K562 (cell line): Measurements from ENCODE around the gene PDIA4. TPM values are rescaled to one million over a fixed set of nuclear protein-coding genes. Genes with fewer than 3 reads are reported as not detected.

Experiments
- KDM4B ChIP-seq, 2 experiments: fragments of 450-650 bp in 1 of 2; sonication (generic) in 1 of 2; IDR thresholded peaks; 2 replicates each; pipeline ENCODE4 v1.6.1; 2016 to 2017; ENCODE audit warnings: borderline replicate concordance in 2 of 2, antibody characterized with exemption in 1 of 2, low read depth in 1 of 2, mild to moderate bottlenecking in 1 of 2
- MNT ChIP-seq, 2 experiments: fragments of 450-650 bp; conservative IDR thresholded peaks; 2 replicates each; pipeline ENCODE4 v1.6.1; 2017; ENCODE audit warnings: mild to moderate bottlenecking in 2 of 2, moderate library complexity in 2 of 2
- PHB ChIP-seq: fragments of 250-450 bp; sonication (Bioruptor Pico); IDR thresholded peaks from 2 replicates; pipeline ENCODE4 v1.5.0; 2021
- POLR2G ChIP-seq: fragments of 200-400 bp; formaldehyde crosslinking; IDR thresholded peaks from 2 replicates; pipeline ENCODE4 v1.6.1; 2017; ENCODE audit warnings: low read depth, mild to moderate bottlenecking, antibody characterized with exemption, low read length, moderate library complexity
- SAFB2 ChIP-seq: fragments of 200-400 bp; formaldehyde crosslinking; IDR thresholded peaks from 2 replicates; pipeline ENCODE4 v1.6.1; 2018; ENCODE audit warnings: borderline replicate concordance, low read length, low read depth, moderate library complexity; ENCODE audit not compliant: severe bottlenecking
- polyA plus RNA-seq, 8 experiments: library from polyadenylated mRNA; depleted of rRNA in 4 of 8; stranded (reverse) in 5 of 8; unstranded in 3 of 8; fragments of >200 nt; fragmentation: Nextera tagmentation in 2 of 8; fragmentation: Illumina TruSeq in 1 of 8; extraction: Ambion mirVana in 2 of 8; extraction: Trizol in 1 of 8; gene quantifications; 2 replicates each; pipeline versions ENCODE4 v1.2.1 to v1.2.3, GENCODE V29; 2011 to 2014; ENCODE audit warnings: inconsistent platforms in 1 of 8, missing spikeins in 1 of 8
- total RNA-seq, 7 experiments: library from RNA; depleted of rRNA in 6 of 7; stranded (reverse); fragments of >200 nt in 6 of 7; fragmentation: Illumina TruSeq in 2 of 7; extraction: Trizol in 2 of 7; gene quantifications; 2 replicates each; pipeline versions ENCODE4 v1.2.1 to v1.2.3, GENCODE V29; 2011 to 2021; ENCODE audit warnings: low replicate concordance in 1 of 7

PDIA4 gene
- total and polyA plus RNA-seq, 9 of the 15 experiments (the other 6 are each of a cell fraction or from before 2014, with no cell fraction given): 9.1 to 175 (median 146) TPM

GRCh38 chr7:149004405-149005370 lies 23.6 kb downstream of the PDIA4 start (continued):
- TF ChIP-seq SAFB2 (no peak), KDM4B (IDR thresholded peaks at IDR 0.05; ENCODE audit: borderline replicate concordance in 2 of 2, low read depth in 1 of 2) (no peak), PHB (CRISPR knock-in tag) (no peak), POLR2G (peak; percentile 44; the same call in 1 of the 2 replicates), MNT (conservative IDR thresholded peaks at IDR 0.05) (no peak)
